Lower lobe of right lung (tissue), 2 donors: ENCODE data around the gene SIGLEC12. TPM values are rescaled to one million over a fixed set of nuclear protein-coding genes. Genes with fewer than 3 reads are reported as not detected.

Experiments
- ATAC-seq, 2 donors: fragments of 200-7000 bp; cut with Tn5 transposase; one replicate each; pipeline ENCODE4 v1.9.1; 2020 to 2022; ENCODE audit warnings: mild to moderate bottlenecking in 2 of 2, moderate library complexity in 2 of 2
- DNase-seq: peaks from one replicate; pipeline ENCODE4 v3.0.0-alpha.2; 2020
- H3K27ac ChIP-seq: fragments of 200-600 bp; one replicate; pipeline ENCODE4 v1.8.0; 2022
- H3K27me3 ChIP-seq: fragments of 200-600 bp; one replicate; pipeline ENCODE4 v1.8.0; 2022; ENCODE audit warnings: low read depth
- H3K36me3 ChIP-seq: fragments of 200-600 bp; one replicate; pipeline ENCODE4 v1.8.0; 2022; ENCODE audit warnings: mild to moderate bottlenecking
- H3K4me1 ChIP-seq: fragments of 200-600 bp; one replicate; pipeline ENCODE4 v1.8.0; 2022
- H3K4me3 ChIP-seq: fragments of 200-600 bp; one replicate; pipeline ENCODE4 v1.8.0; 2022; ENCODE audit warnings: mild to moderate bottlenecking
- H3K9me3 ChIP-seq: fragments of 200-600 bp; one replicate; pipeline ENCODE4 v1.8.0; 2022
- CTCF ChIP-seq: fragments of 200-600 bp; IDR thresholded peaks from one replicate; pipeline ENCODE4 v1.8.0; 2022; ENCODE audit warnings: antibody characterized with exemption, mild to moderate bottlenecking
- intact Hi-C: fragments of 100-400 bp; cut with DNase I; formaldehyde crosslinking; loops from one replicate; pipeline ENCODE4 v1.11.0; 2022
- total RNA-seq: library from RNA; stranded (reverse); fragmentation: NEBNext Ultra II Directional; extraction: Animal tissue kit (Norgen Biotek cat#: 25700); gene quantifications from one replicate; pipeline ENCODE4 v1.2.1, GENCODE V29; 2021
- donor health status: DM: no; HTN: yes; CAD: no; lungs with severe emphysema.

SIGLEC12 gene
- total RNA-seq, 1 donor from 2014 or later, result 5.9 TPM

- no peak for TF ChIP-seq CTCF
- H3K9me3 ChIP-seq, result no peaks in the 10 kb centered on the region
- ATAC-seq (no peak), DNase-seq (no peak)
- no peak overlapping the region for H3K27ac ChIP-seq
- H3K27me3 ChIP-seq, result no peaks in the 10 kb centered on the region
- intact Hi-C loops, result no loop called here
- no peaks in the 10 kb centered on the region for H3K4me1 ChIP-seq
- no peak overlapping the region for H3K4me3 ChIP-seq
- no peaks in the 10 kb centered on the region for H3K36me3 ChIP-seq
Measured at GRCh38 chr19:51529301-51529700, 27.7 kb upstream of the SIGLEC12 start.

GRCh38 chr19:51525651-51526050, 24.1 kb upstream of the SIGLEC12 start:
- no peaks in the 10 kb centered on the region for H3K4me1 ChIP-seq
- H3K9me3 ChIP-seq, result no peaks in the 10 kb centered on the region
- DNase-seq (no peak), ATAC-seq (no peak)
- H3K4me3 ChIP-seq, result no peak overlapping the region
- H3K27ac ChIP-seq, result no peak overlapping the region
- no peaks in the 10 kb centered on the region for H3K36me3 ChIP-seq
- intact Hi-C loops, result no loop called here
- TF ChIP-seq CTCF, result no peak
- H3K27me3 ChIP-seq, result peaks cover 5% of the 10 kb centered on the region

- intact Hi-C loops, result no loop called here
- H3K4me3 ChIP-seq, result no peak overlapping the region
- no peak for ATAC-seq
- no peak overlapping the region for H3K27ac ChIP-seq
- H3K36me3 ChIP-seq, result no peaks in the 10 kb centered on the region
- H3K9me3 ChIP-seq, result no peaks in the 10 kb centered on the region
- no peak for DNase-seq
- no peaks in the 10 kb centered on the region for H3K4me1 ChIP-seq
- peaks cover 5% of the 10 kb centered on the region for H3K27me3 ChIP-seq
- no peak for TF ChIP-seq CTCF
Measured at GRCh38 chr19:51524666-51525264, 23.2 kb upstream of the SIGLEC12 start.

GRCh38 chr19:51521781-51522180, 20.2 kb upstream of the SIGLEC12 start:
- no peak for TF ChIP-seq CTCF
- peaks cover 8% of the 10 kb centered on the region for H3K27me3 ChIP-seq
- no peak overlapping the region for H3K4me3 ChIP-seq
- no peak overlapping the region for H3K27ac ChIP-seq
- intact Hi-C loops, result no loop called here
- no peaks in the 10 kb centered on the region for H3K9me3 ChIP-seq
- DNase-seq, result no peak
- ATAC-seq, result no peak
- H3K4me1 ChIP-seq, result no peaks in the 10 kb centered on the region
- H3K36me3 ChIP-seq, result no peaks in the 10 kb centered on the region

- no peaks in the 10 kb centered on the region for H3K36me3 ChIP-seq
- H3K9me3 ChIP-seq, result no peaks in the 10 kb centered on the region
- TF ChIP-seq CTCF, result no peak
- no peak for DNase-seq
- intact Hi-C loops, result no loop called here
- H3K27me3 ChIP-seq, result peaks cover 8% of the 10 kb centered on the region
- no peak for ATAC-seq
- no peaks in the 10 kb centered on the region for H3K4me1 ChIP-seq
- H3K4me3 ChIP-seq, result no peak overlapping the region
- no peak overlapping the region for H3K27ac ChIP-seq
Measured at GRCh38 chr19:51521357-51521756, 19.8 kb upstream of the SIGLEC12 start.

GRCh38 chr19:51520728-51521127, 19.1 kb upstream of the SIGLEC12 start:
- no peaks in the 10 kb centered on the region for H3K36me3 ChIP-seq
- TF ChIP-seq CTCF, result no peak
- H3K27me3 ChIP-seq, result peaks cover 8% of the 10 kb centered on the region
- DNase-seq, result no peak
- intact Hi-C loops, result no loop called here
- no peaks in the 10 kb centered on the region for H3K4me1 ChIP-seq
- no peak overlapping the region for H3K4me3 ChIP-seq
- no peak overlapping the region for H3K27ac ChIP-seq
- no peak for ATAC-seq
- no peaks in the 10 kb centered on the region for H3K9me3 ChIP-seq
